Osteocyte (in vitro differentiated cells): ENCODE data around the gene SCARB1. TPM values are rescaled to one million over a fixed set of nuclear protein-coding genes. Genes with fewer than 3 reads are reported as not detected.

ENCODE experiments used
- DNase-seq: peaks from one replicate; pipeline ENCODE4 v3.0.0; 2021; ENCODE audit warnings: mixed read lengths; ENCODE audit not compliant: unreplicated experiment; ENCODE audit errors: extremely low spot score
- H3K27ac Mint-ChIP-seq: one replicate; pipeline ENCODE4 v1.8.0; 2021; ENCODE audit warnings: mild to moderate bottlenecking, mixed read lengths; ENCODE audit not compliant: unreplicated experiment
- H3K27me3 Mint-ChIP-seq: one replicate; pipeline ENCODE4 v1.8.0; 2021; ENCODE audit warnings: mixed read lengths; ENCODE audit not compliant: unreplicated experiment
- H3K36me3 Mint-ChIP-seq: one replicate; pipeline ENCODE4 v1.8.0; 2021; ENCODE audit warnings: mixed read lengths; ENCODE audit not compliant: unreplicated experiment
- H3K4me1 Mint-ChIP-seq: one replicate; pipeline ENCODE4 v1.8.0; 2021; ENCODE audit warnings: mixed read lengths; ENCODE audit not compliant: unreplicated experiment
- H3K4me3 Mint-ChIP-seq: one replicate; pipeline ENCODE4 v1.8.0; 2021; ENCODE audit warnings: mild to moderate bottlenecking, moderate library complexity, mixed read lengths; ENCODE audit not compliant: unreplicated experiment
- H3K9me3 Mint-ChIP-seq: one replicate; pipeline ENCODE4 v1.8.0; 2021; ENCODE audit warnings: mixed read lengths; ENCODE audit not compliant: unreplicated experiment
- CTCF ChIP-seq: fragments of 200-600 bp; sonication (generic); IDR thresholded peaks from 2 replicates; pipeline ENCODE4 v1.5.0; 2021; ENCODE audit warnings: antibody characterized with exemption, mild to moderate bottlenecking, moderate library complexity
- total RNA-seq: library from RNA; stranded (reverse); gene quantifications from 2 replicates; pipeline ENCODE4 v1.2.1, GENCODE V29; 2021

The SCARB1 gene
- total RNA-seq, 1 donor from 2014 or later, result 27.1 TPM

GRCh38 chr12:124737040-124737419, 126.6 kb downstream of the SCARB1 start:
- Mint-ChIP-seq H3K27me3 (no peaks in the 10 kb centered on the region), H3K4me1 (peaks cover 48% of the 10 kb centered on the region), H3K9me3 (no peaks in the 10 kb centered on the region), H3K36me3 (no peaks in the 10 kb centered on the region), H3K27ac (no peak overlapping the region), H3K4me3 (no peak overlapping the region)
- no peak for TF ChIP-seq CTCF
- no peak for DNase-seq

GRCh38 chr12:124736115-124737039, 127.3 kb downstream of the SCARB1 start:
- no peak for DNase-seq
- H3K27me3 Mint-ChIP-seq, result no peaks in the 10 kb centered on the region
- H3K4me3 Mint-ChIP-seq, result no peak overlapping the region
- H3K9me3 Mint-ChIP-seq, result no peaks in the 10 kb centered on the region
- H3K4me1 Mint-ChIP-seq, result peaks cover 51% of the 10 kb centered on the region
- no peak overlapping the region for H3K27ac Mint-ChIP-seq
- TF ChIP-seq CTCF, result no peak
- no peaks in the 10 kb centered on the region for H3K36me3 Mint-ChIP-seq

- H3K27ac Mint-ChIP-seq, result no peak overlapping the region
- H3K4me1 Mint-ChIP-seq, result peaks cover 57% of the 10 kb centered on the region
Measured at GRCh38 chr12:124734224-124734788, 129.4 kb downstream of the SCARB1 start.

GRCh38 chr12:124733086-124733485, 130.6 kb downstream of the SCARB1 start:
- no peaks in the 10 kb centered on the region for H3K27me3 Mint-ChIP-seq
- H3K36me3 Mint-ChIP-seq, result no peaks in the 10 kb centered on the region
- TF ChIP-seq CTCF, result no peak
- no peak overlapping the region for H3K4me3 Mint-ChIP-seq
- no peak for DNase-seq
- no peaks in the 10 kb centered on the region for H3K9me3 Mint-ChIP-seq
- peaks cover 49% of the 10 kb centered on the region for H3K4me1 Mint-ChIP-seq
- H3K27ac Mint-ChIP-seq, result peak overlapping the region; percentile 80

More at GRCh38 chr12:124734224-124734788, 129.4 kb downstream of the SCARB1 start:
- no peak for TF ChIP-seq CTCF
- H3K9me3 Mint-ChIP-seq, result no peaks in the 10 kb centered on the region
- H3K36me3 Mint-ChIP-seq, result no peaks in the 10 kb centered on the region
- DNase-seq, result no peak
- H3K4me3 Mint-ChIP-seq, result no peak overlapping the region
- H3K27me3 Mint-ChIP-seq, result no peaks in the 10 kb centered on the region
